Stimulated activated CD4-positive, alpha-beta T cell treated with anti-CD3 and anti-CD28 coated beads, TNF-alpha, amount 100 ng/mL, for 4 hours (primary cell): ENCODE data around the gene PPP2R2C.

Source experiments
- DNase-seq, 3 experiments: peaks; one replicate each; pipeline ENCODE4 v3.0.0-alpha.2; 2020; ENCODE audit warnings: low read depth in 3 of 3

Gene PPP2R2C

GRCh38 chr4:6271701-6272465, 200.5 kb downstream of the PPP2R2C start:
- DNase-seq: no peak

GRCh38 chr4:6271206-6271605, 201.2 kb downstream of the PPP2R2C start:
- DNase-seq: no peak

GRCh38 chr4:6270636-6271121, 201.7 kb downstream of the PPP2R2C start:
- no peak for DNase-seq
